HPDE6-E6E7 (cell line): ENCODE measurements around the gene LONP2.
A peak's percentile ranks its signal among the peaks of the same experiment; 100 is the strongest.

Source experiments
- DNase-seq: peaks from one replicate; pipeline ENCODE4 v3.0.0; 2011; ENCODE audit warnings: missing footprints; ENCODE audit errors: extremely low spot score

The LONP2 gene, protein sequence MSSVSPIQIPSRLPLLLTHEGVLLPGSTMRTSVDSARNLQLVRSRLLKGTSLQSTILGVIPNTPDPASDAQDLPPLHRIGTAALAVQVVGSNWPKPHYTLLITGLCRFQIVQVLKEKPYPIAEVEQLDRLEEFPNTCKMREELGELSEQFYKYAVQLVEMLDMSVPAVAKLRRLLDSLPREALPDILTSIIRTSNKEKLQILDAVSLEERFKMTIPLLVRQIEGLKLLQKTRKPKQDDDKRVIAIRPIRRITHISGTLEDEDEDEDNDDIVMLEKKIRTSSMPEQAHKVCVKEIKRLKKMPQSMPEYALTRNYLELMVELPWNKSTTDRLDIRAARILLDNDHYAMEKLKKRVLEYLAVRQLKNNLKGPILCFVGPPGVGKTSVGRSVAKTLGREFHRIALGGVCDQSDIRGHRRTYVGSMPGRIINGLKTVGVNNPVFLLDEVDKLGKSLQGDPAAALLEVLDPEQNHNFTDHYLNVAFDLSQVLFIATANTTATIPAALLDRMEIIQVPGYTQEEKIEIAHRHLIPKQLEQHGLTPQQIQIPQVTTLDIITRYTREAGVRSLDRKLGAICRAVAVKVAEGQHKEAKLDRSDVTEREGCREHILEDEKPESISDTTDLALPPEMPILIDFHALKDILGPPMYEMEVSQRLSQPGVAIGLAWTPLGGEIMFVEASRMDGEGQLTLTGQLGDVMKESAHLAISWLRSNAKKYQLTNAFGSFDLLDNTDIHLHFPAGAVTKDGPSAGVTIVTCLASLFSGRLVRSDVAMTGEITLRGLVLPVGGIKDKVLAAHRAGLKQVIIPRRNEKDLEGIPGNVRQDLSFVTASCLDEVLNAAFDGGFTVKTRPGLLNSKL

DNA sequence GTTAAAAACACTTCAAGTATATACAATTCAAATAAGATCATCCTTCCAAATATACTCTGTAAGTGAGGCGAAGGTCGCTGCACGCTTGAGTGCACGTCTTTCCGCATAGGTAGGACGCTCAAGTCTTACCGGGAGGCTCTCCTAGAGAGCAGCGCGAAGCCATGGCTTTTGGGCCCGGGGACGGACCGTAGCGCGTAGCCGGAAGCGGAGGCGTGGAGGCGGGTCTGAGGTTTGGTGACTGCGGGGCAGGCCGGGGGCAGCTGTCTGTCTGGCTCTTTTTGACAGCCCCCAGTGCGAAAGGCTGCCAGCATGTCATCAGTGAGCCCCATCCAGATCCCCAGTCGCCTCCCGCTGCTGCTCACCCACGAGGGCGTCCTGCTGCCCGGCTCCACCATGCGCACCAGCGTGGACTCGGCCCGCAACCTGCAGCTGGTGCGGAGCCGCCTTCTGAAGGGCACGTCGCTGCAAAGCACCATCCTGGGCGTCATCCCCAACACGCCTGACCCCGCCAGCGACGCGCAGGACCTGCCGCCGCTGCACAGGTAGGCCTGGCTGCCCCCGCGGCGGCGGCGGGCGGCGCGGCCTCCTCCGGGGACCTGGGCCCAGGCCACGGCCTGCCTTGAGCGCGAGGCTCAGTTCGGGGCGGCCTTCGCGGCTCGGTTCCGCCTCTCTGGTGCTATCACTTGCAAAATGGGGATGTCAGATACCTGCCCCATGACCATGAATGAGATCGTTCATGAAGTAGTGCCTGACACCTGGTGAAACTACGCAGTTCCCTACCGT lies at the start of gene LONP2:
Gene LONP2, plus strand, starts transcription at position 221 of the 783 bp plus-strand sequence. Its CDS starts 89 bp downstream, at position 310.
- peak; percentile 78 for DNase-seq

DNA sequence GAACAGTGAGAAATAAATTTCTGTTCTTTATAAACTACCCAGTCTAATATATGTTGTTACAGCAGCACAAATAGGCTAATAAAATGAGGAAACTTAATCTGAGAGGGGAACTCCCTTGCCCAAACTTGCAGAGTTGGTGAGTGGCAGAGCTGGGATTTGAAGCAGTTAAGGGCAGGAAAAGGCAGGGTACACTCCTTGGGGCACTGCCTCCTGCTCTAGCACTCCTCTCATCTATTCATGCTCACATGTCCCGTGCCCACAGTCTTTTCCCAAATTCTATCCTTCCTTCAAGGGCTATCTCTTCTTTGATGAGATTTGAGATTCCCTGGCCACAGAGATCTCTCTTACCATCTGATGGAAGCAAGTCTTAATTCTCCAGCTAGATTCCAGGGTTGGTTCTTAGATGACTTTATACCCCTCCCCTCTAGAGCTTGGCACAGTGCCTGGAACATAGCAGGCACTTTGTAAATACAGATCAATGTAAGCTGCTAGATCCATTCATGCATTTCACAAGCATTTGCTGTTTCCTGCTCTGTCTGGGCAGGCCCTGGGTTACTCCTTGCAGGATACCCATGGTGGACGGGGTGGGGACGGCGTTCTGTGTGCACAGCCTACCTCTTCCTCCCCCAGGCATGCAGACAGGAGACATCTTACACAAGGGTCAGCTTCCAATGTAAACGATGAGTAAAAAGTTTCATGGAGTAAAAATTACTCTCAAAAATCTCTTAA lies 49.1 kb upstream of the LONP2 start:
- DNase-seq, result peak; percentile 99

DNA sequence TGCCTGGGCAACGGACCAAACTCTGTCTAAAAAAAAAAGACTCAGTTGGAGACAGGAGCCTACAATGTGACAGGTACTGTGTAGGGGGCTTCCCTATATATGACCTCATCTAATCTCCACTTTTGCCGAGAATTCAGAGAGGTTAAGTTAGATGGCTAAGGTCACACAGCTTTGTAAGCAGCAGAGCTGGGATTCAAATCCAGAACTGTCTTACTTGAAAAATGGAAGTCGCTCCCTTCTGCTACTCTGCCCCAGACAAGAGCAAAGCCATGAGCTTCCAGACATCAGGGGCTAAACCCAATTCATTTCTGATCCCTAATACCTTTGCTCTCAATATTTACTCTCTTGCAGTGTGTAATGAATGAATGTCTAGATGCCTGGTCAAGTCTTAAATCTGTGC lies 46.8 kb upstream of the LONP2 start:
- DNase-seq, result no peak

DNA sequence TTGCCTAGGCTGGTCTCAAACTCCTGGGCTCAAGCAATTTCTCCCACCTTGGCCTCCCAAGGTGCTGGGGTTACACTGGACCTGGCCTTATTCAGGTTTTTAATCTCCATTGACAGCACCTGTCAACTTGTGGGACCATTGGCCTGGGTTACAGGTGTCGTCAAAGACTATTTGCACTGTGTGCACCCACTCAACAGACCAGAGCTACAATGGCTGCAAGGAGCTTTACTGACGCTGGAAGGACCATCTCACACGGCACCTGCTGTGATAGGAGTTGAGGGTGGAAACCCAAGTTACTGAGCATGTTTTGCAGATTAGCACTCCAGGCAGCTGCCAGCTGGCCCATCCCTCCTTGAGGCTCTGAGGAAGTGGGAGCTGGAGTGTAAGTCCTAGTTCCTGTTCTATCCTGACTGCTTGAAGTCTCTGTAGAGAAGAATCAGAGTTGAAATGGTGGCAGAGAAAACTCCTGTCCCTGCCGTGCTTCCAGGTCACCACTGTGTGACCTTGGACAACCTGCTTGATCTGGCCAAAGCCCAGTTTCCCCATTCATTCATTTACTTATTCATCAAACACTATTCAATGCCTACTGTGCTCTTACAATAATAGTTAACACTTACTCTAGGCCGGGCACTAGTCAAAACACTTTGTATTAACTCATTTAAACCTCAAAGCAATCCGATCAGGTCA lies 42.4 kb upstream of the LONP2 start:
- no peak for DNase-seq

DNA sequence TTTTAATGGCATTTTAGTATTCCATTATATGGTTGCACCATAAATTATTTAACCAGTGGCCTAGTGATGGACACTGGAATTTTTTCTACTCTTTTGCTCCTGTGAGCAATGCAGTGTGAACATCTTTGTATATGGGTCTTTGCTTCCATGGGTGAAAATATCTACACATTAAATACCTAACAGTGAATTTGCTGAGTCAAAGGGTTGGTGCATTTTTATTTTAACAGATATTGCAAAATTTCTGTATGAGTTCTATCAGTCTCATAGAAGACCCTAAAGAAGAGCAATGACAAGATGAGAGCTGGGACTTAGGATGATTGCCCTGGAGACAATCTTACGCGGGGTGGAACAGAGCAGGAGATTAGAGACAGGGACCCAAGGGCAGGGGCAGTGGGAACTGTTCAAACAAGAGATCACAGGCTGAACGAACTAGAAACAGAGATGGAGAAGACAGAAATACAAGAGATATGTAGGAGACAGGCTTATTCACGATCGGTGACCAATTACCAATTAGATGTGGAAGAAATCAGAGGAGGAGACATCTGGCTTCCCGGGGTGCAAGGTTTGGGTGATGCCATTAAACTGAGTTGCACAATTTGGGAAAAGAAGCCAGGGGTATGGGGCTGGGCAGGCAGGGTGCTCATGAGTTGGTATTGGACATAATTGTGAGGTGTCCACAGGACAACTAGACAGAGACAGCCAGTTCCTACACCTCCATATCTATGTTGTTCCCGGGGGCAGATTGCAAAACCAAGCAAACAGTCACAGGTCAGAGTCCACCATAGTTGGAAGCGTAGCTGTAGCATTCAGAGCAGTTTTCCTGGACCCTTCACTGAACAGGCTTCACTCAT lies 39.9 kb upstream of the LONP2 start:
- DNase-seq, result no peak

DNA sequence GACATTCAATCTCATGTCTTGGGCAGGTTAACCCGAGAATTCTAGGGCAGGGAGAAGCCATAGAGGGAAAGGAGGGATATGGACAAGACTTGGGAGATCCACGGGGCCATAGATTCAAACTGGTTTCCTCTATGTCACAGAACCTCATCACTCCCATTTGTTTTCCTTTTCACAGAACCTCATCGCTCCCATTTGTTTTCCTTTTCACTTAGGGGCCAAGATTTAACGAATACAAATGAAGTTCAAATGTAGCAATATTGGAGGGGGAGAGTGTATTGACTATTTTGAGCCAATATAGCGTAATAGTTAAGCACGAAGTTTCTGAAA lies 39.3 kb upstream of the LONP2 start:
- no peak for DNase-seq

DNA sequence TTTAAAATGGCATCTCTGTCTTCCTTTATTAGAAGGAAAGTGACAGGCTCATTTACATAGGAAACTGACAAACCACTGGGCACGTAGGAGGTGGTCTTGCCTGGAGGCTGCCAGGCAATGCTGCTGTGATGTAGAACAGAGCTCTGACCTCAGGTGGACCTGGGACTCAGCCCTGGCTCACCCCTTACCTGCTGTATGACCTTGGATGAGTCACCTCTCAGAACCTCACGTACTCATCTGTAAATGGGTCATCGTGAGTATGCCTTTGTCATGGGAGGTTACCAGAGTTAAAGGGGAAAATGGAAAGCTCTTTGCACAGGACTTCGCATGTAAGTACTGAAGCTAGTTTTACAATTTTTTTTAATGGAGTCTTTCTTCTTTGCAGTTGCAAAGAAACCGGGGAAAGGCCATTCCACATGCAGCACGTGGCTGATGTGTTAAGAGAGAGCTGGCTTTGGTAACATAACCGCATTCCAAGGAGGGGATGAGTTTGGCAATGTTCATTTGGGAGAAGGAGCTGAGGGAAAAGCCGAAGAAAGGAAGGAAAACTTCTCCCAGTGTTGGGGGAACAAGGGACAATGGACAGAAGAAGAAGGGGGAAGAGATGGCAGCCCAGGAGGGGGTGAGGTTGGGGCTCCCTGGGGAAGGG lies 37.4 kb upstream of the LONP2 start:
- peak; percentile 39 for DNase-seq

DNA sequence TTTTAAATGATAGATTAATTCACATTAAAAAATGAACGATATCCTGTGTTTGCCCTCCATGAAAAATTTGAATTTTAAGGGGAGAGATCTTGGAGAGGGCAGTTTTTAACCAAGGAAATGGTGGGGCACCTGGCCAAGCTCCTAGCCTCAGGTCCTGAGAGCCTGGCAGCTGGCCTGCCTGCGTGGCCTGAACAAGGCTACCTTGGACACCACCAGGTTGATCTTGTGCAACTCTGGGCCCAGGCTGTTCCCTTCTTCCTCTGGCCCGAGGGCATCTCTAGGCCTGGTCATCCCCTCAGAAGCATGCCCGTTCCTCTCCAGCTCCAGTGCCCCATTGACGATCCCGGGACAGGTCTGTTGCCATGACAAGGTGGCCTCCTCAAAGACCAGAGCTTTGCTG lies 33.4 kb upstream of the LONP2 start:
- DNase-seq, result no peak

DNA sequence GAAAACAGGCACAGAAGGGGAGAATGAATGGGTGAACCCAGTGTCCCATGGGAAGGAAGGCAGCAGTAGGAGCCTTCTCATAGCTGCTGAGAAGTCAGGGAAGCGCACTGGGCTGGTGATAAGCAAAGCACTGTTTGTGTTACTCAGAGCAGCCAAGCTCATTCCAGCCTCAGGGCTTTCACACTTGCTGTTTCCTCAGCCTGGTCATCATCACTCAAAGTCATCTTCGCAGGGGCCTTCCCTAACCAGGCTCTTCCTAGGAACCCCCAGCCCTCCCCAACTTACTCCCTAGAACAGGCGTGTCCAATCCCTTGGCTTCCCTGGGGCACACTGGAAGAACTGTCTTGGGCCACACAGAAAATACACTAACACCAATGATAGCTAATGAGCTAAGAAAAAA lies 32.1 kb upstream of the LONP2 start:
- no peak for DNase-seq

DNA sequence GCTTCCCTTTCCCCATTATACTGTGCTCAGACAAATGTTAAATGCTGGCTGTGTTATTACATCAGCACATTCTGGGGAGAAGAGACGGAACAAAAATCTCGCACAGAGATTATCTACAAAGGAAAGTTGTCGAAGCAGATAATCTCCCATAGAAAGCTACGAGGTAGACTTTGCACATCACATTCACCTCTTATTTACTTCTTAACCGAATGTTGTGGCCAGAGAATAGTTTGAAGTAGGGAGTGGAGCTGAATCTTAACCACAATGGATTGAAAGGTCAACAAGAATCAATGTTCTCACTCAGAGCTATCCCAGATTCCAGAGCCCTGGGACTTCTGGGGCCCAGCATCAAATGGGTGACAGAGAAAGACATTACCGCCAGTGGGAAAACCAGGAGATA lies 28.4 kb upstream of the LONP2 start:
- no peak for DNase-seq

DNA sequence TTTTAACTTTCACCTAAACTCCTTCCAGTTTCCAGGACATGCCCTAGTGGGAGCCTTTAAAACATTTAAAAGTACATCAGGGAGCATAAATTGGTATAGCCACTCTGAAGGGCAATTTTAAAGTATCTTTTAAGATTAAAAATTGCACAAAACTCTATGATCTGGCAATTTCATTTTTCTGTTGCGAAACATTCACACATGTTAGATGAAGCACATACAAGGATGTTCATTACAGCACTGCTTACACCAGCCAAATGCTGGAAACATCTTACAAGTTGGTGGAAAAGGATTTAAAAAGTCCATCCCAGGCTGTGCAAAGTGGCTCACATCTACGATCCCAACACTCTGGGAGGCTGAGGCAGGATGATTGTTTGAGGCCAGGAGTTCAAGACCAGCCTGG lies 26.4 kb upstream of the LONP2 start:
- no peak for DNase-seq

DNA sequence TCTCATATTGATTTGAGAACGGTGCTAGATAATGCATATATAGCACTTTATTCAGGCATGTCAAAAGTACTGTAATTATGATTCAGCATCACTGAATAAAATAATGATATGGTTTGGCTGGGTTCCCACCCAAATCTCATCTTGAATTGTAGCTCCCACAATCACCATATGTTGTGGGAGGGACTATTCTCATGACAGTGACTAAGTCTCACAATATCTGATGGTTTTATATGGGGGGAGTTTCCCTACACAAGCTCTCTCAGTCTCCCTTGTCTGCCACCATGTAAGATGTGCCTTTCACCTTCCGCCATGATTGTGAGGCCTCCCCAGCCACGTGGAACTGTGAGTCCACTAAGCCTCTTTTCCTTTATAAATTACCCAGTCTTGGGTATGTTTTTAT lies 25.6 kb upstream of the LONP2 start:
- no peak for DNase-seq

DNA sequence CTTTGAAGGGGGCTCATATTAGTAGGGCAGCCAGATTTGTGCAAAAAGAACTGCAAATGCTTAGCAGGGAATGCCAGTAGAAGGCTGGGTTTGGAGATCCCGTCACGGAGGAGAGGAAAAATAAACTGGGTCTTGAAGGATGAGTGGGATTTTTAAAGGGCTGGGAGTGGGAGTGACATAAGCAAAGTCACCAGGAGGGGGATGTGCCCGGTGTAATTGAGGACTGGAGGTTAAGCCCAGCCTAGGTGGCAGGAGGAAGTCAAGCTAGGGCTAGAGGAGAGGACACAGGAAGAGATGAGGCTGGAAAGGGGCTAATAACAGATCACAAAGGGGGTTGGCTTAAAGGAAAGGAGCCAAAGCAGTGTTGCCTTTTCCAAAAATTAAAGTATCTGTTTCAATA lies 23.2 kb upstream of the LONP2 start:
- no peak for DNase-seq

DNA sequence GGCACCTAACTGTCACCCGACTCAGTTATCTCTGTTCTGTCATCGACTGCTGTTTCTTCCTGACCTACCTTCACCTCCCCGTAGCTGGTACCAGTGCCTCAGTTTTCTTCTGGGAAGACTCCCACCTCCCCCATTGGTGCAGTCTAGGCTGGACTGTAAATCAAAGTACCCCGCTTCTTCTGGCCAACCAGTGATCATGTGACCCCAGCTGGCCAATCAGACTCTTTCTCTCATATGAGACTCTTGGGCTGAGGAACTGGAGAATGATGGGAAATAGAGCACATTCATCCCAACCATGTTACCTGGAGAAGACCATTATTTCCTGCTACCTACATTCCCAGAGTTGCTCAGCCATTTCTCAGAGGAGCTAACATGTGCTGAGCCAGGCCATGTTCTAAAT lies 20.6 kb upstream of the LONP2 start:
- DNase-seq, result no peak

DNA sequence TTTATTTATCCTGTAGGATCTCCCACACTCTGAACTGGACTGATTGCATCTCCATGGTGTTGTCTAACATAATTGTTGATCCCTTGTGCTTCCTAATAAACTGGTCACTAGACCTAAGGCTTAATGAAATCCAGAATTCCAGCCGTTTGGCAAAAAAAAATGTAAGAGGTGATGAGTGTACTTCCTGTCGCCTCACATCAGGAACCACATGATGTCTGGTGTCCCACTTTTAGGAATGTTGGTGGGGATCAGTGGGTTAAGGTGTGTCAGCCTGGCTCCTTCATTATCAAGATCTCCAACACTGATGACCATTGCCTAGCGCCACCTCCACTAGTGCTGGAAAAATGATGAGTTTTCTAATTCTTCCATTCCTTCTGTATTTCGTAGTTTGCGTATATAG lies 18.6 kb upstream of the LONP2 start:
- no peak for DNase-seq

DNA sequence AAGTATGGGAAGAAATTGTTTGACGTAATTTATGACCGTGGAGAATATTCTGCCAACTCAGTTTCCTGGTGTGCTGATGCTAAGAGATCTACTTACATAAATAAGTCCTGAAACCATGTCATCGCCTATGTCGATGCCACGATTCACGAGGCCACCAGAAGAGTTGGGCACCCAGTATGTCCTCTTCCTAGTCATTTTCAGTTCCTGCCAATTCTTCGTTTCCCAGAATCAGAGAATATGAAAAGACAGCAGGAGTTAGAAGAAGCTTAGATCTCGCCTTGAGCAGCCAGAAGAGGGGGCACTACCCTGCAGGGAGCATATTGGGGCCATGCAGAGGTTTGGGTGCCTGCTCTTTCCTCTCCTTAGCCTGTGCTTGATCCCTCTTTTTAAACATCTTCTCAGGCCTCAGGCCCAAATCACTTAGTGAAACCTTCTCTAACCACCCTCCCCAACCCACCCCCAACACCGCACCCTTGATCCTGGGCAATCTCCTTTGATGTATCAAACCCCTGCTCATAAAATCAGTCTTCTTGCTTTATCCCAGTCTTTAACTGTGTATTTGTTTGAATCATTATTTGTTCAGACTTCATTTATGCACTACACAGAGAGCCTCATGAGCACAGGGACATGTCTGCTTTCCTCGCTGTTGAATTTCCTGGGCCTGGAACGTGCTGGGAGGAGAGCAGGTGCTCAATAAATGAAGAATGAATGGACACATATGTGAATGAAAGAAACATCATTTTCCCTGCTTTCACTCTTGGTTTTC lies 12.2 kb upstream of the LONP2 start:
- no peak for DNase-seq

DNA sequence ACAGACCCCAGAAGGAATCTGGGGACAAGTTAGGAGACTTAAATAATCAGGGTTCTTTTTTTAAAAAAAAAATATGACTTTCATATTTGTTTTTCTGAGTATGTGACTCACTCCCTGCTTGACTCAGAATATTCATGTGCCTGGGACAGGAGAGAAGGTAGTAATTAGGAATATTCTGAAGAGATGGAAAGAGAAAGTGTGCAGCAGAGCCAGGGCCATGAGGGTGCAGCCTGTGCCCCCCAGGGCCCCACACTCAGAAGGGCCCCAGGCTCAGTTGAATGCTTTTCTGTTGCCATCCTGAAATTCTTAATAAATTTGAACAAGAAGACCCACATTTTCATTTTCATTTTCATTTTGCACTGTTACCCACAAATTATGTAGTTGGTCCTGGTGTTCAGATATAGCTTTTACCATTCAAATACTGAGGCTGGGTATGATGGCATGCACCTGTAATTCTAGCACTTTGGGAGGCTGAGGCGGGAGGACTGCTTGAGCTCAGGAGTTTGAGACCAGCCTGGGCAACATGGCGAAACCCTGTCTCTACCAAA lies 11.5 kb upstream of the LONP2 start:
- no peak for DNase-seq

DNA sequence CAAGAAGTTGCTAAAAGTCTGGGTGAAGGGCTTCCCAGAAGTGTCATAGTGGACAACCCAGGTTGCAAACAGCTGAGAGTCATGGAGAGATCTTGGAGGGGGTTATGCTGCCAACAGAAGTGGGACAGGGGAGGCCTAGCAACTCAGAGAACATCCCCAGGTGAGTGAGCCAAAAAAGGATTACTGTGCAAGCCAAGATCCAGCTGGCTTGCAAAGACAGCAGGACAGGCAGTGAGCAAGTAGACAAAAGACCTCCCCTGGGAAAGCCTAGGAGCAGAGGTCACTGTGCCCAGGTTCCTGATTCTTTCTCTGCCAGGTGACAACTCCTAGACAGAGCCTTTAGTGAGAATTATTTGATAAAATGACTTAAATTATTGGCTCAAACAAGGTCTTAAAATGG lies 9.5 kb upstream of the LONP2 start:
- no peak for DNase-seq
